ENCODE results near the gene ZNF695.

ZNF695 gene

GRCh38 chr1:246959944-246960693, 47.7 kb downstream of the ZNF695 start:
- no peak for DNase-seq (ENCODE audit: low spot score)

GRCh38 chr1:246954126-246954525, 53.7 kb downstream of the ZNF695 start:
- DNase-seq (ENCODE audit: low spot score) = no peak

DNA sequence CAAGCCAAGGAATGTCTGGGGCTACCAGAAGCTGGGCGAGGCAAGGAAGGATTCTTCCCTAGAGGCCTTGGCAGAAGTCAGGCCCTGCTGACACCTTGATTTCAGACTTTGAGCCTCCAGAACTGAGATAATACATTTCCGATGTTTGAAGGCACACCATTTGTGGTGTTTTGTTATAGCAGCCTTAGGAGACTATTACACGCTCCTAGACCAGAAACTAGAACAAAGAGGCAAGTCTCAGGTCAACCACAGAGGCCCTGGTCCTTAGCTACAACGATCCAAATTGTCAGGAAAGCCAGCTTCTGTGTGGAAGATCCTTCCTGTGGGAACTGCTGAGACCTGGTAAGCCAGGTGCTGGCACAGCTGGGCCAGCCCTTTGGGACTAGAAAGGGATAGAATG, 56.4 kb downstream of the ZNF695 start:
- no peak for DNase-seq (ENCODE audit: low spot score)

DNA sequence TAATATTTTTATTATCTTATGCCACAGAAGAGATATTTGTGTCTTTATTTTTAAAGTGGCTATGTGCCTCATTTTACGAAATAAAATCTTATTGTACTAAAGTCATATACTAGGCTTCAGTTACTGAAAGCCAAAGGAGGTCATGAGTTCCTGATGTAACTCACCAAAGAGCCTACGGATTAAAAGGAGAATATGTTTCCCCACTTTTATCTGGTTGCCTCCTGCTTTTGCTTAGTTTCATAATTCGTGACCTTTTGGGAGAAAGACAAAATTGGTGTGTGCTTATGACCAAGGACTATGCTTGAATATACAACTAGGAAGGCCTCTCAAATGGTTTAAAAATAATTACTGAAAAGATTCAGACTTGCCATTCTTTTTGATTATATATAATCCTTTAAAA, 57.9 kb downstream of the ZNF695 start:
- DNase-seq (ENCODE audit: low spot score) = no peak

DNA sequence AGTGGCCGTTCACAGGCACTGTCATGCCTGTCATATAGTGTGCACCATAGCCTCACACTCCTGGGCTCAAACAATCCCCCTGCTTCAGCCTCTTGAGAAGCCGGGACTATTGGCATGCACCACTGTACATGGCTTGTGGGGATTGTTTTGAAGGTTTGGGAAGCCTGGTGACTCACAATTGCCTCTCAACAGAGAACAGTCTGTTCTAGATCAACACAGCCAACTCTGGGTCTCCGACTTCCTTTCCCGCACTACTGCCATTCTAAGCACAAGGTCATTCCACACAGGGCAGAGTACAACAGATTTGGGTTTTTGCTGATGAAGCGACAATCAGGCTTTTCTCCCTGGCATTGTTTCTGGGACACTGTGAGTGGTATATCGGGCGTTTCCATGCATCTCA, 60.6 kb downstream of the ZNF695 start:
- DNase-seq (ENCODE audit: low spot score) = peak; percentile 14

DNA sequence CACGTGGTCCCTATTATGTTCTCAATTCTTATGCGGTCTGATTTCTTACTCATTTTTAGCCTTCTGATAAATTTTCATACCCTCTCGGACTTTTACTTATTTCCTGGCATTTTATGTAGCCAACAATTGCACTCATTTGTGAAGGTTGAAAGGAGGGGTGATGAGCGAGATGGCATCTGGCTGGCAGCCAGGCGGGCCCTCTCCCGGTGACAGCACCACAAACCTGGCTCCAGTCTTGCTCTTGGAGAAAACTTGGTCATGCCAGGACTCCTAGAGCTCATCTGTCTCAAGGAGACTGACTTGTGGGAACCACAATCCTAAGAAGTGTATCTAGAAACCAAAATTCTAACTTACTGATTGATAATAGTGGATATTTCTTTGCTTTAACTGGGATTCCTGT, 61.5 kb downstream of the ZNF695 start:
- no peak for DNase-seq (ENCODE audit: low spot score)

All from hepatic stellate cell (primary cell).